K562 (cell line): ENCODE measurements around the gene RAD21L1. TPM values are rescaled to one million over a fixed set of nuclear protein-coding genes. Genes with fewer than 3 reads are reported as not detected.

Experiments
- CREBBP ChIP-seq: IDR thresholded peaks from one replicate; pipeline ENCODE4 v1.6.1; 2012; ENCODE audit warnings: low read depth, mild to moderate bottlenecking, control low read depth, inconsistent platforms, low read length
- CSDE1 ChIP-seq, 2 experiments: fragments of 450-650 bp; IDR thresholded peaks; 2 replicates each; pipeline ENCODE4 v1.6.1; 2016; ENCODE audit warnings: mild to moderate bottlenecking in 1 of 2
- DACH1 ChIP-seq: fragments of 450-650 bp; IDR thresholded peaks from 2 replicates; pipeline ENCODE4 v1.6.1; 2018; ENCODE audit not compliant: partially characterized antibody
- FOS ChIP-seq: IDR thresholded peaks from 3 replicates; pipeline ENCODE4 v1.6.1; 2011; ENCODE audit not compliant: insufficient read length; ENCODE audit errors: extremely low read depth
- FOXJ2 ChIP-seq: fragments of 200-800 bp; sonication (Bioruptor generic); IDR thresholded peaks from 2 replicates; pipeline ENCODE4 v1.6.1; 2016; ENCODE audit warnings: missing genetic modification characterization, missing compliant biosample characterization
- HIVEP1 ChIP-seq: fragments of 250-450 bp; sonication (Bioruptor Pico); IDR thresholded peaks from 2 replicates; pipeline ENCODE4 v1.4.0; 2020; ENCODE audit warnings: mild to moderate bottlenecking
- MEF2D ChIP-seq: conservative IDR thresholded peaks from 2 replicates; pipeline ENCODE4 v1.6.1; 2016; ENCODE audit warnings: low read depth, missing genetic modification characterization, missing compliant biosample characterization
- NEUROD1 ChIP-seq: fragments of 150-350 bp; IDR thresholded peaks from 2 replicates; pipeline ENCODE4 v1.6.1; 2014; ENCODE audit warnings: borderline replicate concordance, low read length, low read depth; ENCODE audit not compliant: partially characterized antibody
- PCBP1 ChIP-seq: fragments of 200-400 bp; formaldehyde crosslinking; IDR thresholded peaks from 2 replicates; pipeline ENCODE4 v1.6.1; 2018; ENCODE audit warnings: mild to moderate bottlenecking, low read depth, low read length; ENCODE audit not compliant: poor library complexity, severe bottlenecking
- WHSC1 ChIP-seq: IDR thresholded peaks from one replicate; pipeline ENCODE4 v1.6.1; 2012; ENCODE audit warnings: low read length, control low read depth, inconsistent platforms
- ZNF224 ChIP-seq: sonication (generic); formaldehyde crosslinking; IDR thresholded peaks from 2 replicates; pipeline ENCODE4 v1.8.0; 2022; ENCODE audit warnings: mild to moderate bottlenecking, missing genetic modification reagents
- polyA plus RNA-seq, 8 experiments: library from polyadenylated mRNA; depleted of rRNA in 4 of 8; stranded (reverse) in 5 of 8; unstranded in 3 of 8; fragments of >200 nt; fragmentation: Nextera tagmentation in 2 of 8; fragmentation: Illumina TruSeq in 1 of 8; extraction: Ambion mirVana in 2 of 8; extraction: Trizol in 1 of 8; gene quantifications; 2 replicates each; pipeline versions ENCODE4 v1.2.1 to v1.2.3, GENCODE V29; 2011 to 2014; ENCODE audit warnings: inconsistent platforms in 1 of 8, missing spikeins in 1 of 8
- total RNA-seq, 7 experiments: library from RNA; depleted of rRNA in 6 of 7; stranded (reverse); fragments of >200 nt in 6 of 7; fragmentation: Illumina TruSeq in 2 of 7; extraction: Trizol in 2 of 7; gene quantifications; 2 replicates each; pipeline versions ENCODE4 v1.2.1 to v1.2.3, GENCODE V29; 2011 to 2021; ENCODE audit warnings: low replicate concordance in 1 of 7
- TF ChIP-seq, protein P1 (sequence below): fragments of 450-650 bp; IDR thresholded peaks from 2 replicates; pipeline ENCODE4 v1.6.1; 2016; ENCODE audit warnings: mild to moderate bottlenecking
- TF ChIP-seq, protein P2 (sequence below): fragments of 450-650 bp; conservative IDR thresholded peaks from 2 replicates; pipeline ENCODE4 v1.6.1; 2016; ENCODE audit warnings: missing genetic modification characterization, low read depth, mild to moderate bottlenecking, missing compliant biosample characterization, moderate library complexity
- TF ChIP-seq, protein P3 (sequence below), 2 experiments: fragments of 450-650 bp in 1 of 2; sonication (generic) in 1 of 2; formaldehyde crosslinking in 1 of 2; IDR thresholded peaks in 1 of 2; conservative IDR thresholded peaks in 1 of 2; 2 replicates each; pipeline versions ENCODE4 v1.6.1 to v1.8.1; 2016 to 2023; ENCODE audit warnings: mild to moderate bottlenecking in 2 of 2, moderate library complexity in 2 of 2, inconsistent platforms in 1 of 2, missing genetic modification reagents in 1 of 2
- TF ChIP-seq, protein P4 (sequence below): IDR thresholded peaks from 2 replicates; pipeline ENCODE4 v1.6.1; 2012; ENCODE audit warnings: low read depth, low read length, improper control_type of control experiment, borderline replicate concordance
- TF ChIP-seq, protein P5 (sequence below), 3 experiments: IDR thresholded peaks in 2 of 3; conservative IDR thresholded peaks in 1 of 3; 2 replicates each; pipeline ENCODE4 v1.5.1; 2011 to 2012; ENCODE audit warnings: low read length in 3 of 3, mild to moderate bottlenecking in 3 of 3, control low read depth in 2 of 3, improper control_type of control experiment in 1 of 3, inconsistent platforms in 1 of 3, low read depth in 1 of 3, mixed read lengths in 1 of 3, moderate library complexity in 1 of 3; ENCODE audit not compliant: insufficient read depth in 2 of 3
- TF ChIP-seq, protein P6 (sequence below): fragments of 450-650 bp; IDR thresholded peaks from one replicate; pipeline ENCODE4 v1.6.1; 2018; ENCODE audit warnings: mild to moderate bottlenecking, moderate library complexity; ENCODE audit not compliant: partially characterized antibody

RAD21L1 gene
- total and polyA plus RNA-seq, 9 of the 15 experiments (the other 6 are each of a cell fraction or from before 2014, with no cell fraction given) = 0.17 to 1.7 (median 0.45) TPM; not detected in 1

DNA sequence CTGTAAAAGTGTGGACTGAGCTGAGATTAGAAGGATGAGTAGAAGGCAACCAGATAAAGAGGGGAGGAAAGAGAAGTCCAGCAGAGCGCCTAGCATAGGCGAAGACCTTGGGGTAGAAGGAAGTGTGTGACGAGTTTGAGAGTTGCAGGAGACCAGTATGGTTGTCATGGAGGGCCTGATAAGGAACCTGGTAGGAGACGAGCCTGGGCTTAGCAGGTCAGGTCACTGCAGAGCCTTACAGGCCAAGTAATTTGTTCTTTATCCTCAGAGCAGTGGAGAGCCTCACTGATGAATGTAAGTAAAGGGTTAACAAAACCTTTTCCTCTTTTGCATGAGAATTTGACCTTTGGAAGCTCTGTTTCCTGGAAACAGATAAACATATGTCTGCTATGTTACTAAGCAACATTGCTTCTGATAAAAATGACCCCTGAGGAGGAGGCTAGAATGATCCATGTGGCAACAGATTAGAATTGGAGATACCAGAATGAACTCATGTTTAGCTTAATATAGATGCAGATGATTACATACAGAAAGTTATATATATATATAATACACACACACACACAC is 38.2 kb upstream of the RAD21L1 start (continued):
- no peak for TF ChIP-seq PCBP1
- TF ChIP-seq FOXJ2 (tag) = peak; percentile 99
- TF ChIP-seq, protein P1, sequence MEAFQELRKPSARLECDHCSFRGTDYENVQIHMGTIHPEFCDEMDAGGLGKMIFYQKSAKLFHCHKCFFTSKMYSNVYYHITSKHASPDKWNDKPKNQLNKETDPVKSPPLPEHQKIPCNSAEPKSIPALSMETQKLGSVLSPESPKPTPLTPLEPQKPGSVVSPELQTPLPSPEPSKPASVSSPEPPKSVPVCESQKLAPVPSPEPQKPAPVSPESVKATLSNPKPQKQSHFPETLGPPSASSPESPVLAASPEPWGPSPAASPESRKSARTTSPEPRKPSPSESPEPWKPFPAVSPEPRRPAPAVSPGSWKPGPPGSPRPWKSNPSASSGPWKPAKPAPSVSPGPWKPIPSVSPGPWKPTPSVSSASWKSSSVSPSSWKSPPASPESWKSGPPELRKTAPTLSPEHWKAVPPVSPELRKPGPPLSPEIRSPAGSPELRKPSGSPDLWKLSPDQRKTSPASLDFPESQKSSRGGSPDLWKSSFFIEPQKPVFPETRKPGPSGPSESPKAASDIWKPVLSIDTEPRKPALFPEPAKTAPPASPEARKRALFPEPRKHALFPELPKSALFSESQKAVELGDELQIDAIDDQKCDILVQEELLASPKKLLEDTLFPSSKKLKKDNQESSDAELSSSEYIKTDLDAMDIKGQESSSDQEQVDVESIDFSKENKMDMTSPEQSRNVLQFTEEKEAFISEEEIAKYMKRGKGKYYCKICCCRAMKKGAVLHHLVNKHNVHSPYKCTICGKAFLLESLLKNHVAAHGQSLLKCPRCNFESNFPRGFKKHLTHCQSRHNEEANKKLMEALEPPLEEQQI = no peak; the same call in 1 of the 2 replicates
- TF ChIP-seq CREBBP = no peak
- TF ChIP-seq, protein P2, sequence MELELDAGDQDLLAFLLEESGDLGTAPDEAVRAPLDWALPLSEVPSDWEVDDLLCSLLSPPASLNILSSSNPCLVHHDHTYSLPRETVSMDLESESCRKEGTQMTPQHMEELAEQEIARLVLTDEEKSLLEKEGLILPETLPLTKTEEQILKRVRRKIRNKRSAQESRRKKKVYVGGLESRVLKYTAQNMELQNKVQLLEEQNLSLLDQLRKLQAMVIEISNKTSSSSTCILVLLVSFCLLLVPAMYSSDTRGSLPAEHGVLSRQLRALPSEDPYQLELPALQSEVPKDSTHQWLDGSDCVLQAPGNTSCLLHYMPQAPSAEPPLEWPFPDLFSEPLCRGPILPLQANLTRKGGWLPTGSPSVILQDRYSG (tag) = 0 out of 2 replicates have a peak, but pooled peaks have one; percentile 35
- TF ChIP-seq, protein P3, sequence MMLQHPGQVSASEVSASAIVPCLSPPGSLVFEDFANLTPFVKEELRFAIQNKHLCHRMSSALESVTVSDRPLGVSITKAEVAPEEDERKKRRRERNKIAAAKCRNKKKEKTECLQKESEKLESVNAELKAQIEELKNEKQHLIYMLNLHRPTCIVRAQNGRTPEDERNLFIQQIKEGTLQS (IDR thresholded peaks at IDR 0.05) = peak; percentile 11; the same call in 1 of the 2 replicates
- TF ChIP-seq, protein P3 (CRISPR knock-in tag; conservative IDR thresholded peaks at IDR 0.05) = no peak
- TF ChIP-seq, protein P4, sequence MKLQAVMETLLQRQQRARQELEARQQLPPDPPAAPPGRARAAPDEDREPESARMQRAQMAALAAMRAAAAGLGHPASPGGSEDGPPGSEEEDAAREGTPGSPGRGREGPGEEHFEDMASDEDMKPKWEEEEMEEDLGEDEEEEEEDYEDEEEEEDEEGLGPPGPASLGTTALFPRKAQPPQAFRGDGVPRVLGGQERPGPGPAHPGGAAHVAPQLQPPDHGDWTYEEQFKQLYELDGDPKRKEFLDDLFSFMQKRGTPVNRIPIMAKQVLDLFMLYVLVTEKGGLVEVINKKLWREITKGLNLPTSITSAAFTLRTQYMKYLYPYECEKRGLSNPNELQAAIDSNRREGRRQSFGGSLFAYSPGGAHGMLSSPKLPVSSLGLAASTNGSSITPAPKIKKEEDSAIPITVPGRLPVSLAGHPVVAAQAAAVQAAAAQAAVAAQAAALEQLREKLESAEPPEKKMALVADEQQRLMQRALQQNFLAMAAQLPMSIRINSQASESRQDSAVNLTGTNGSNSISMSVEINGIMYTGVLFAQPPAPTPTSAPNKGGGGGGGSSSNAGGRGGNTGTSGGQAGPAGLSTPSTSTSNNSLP = peak; percentile 89
- TF ChIP-seq, protein P5, sequence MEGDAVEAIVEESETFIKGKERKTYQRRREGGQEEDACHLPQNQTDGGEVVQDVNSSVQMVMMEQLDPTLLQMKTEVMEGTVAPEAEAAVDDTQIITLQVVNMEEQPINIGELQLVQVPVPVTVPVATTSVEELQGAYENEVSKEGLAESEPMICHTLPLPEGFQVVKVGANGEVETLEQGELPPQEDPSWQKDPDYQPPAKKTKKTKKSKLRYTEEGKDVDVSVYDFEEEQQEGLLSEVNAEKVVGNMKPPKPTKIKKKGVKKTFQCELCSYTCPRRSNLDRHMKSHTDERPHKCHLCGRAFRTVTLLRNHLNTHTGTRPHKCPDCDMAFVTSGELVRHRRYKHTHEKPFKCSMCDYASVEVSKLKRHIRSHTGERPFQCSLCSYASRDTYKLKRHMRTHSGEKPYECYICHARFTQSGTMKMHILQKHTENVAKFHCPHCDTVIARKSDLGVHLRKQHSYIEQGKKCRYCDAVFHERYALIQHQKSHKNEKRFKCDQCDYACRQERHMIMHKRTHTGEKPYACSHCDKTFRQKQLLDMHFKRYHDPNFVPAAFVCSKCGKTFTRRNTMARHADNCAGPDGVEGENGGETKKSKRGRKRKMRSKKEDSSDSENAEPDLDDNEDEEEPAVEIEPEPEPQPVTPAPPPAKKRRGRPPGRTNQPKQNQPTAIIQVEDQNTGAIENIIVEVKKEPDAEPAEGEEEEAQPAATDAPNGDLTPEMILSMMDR (IDR thresholded peaks at IDR 0.05 in 2 of 3, conservative IDR thresholded peaks at IDR 0.05 in 1 of 3; ENCODE audit: insufficient read depth in 2 of 3, low read depth in 1 of 3, low read length in 3 of 3) = no peak
- TF ChIP-seq HIVEP1 (CRISPR knock-in tag) = no peak
- no peak for TF ChIP-seq WHSC1
- TF ChIP-seq MEF2D (tag) = 0 out of 2 replicates have a peak, but pooled peaks have one; percentile 26
- no peak; a peak in 1 of 4 replicates for TF ChIP-seq CSDE1 (IDR thresholded peaks at IDR 0.05)
- TF ChIP-seq FOS = no peak
- no peak for TF ChIP-seq ZNF224 (CRISPR knock-in tag)
- no peak for TF ChIP-seq DACH1
- no peak for TF ChIP-seq NEUROD1
- TF ChIP-seq, protein P6, sequence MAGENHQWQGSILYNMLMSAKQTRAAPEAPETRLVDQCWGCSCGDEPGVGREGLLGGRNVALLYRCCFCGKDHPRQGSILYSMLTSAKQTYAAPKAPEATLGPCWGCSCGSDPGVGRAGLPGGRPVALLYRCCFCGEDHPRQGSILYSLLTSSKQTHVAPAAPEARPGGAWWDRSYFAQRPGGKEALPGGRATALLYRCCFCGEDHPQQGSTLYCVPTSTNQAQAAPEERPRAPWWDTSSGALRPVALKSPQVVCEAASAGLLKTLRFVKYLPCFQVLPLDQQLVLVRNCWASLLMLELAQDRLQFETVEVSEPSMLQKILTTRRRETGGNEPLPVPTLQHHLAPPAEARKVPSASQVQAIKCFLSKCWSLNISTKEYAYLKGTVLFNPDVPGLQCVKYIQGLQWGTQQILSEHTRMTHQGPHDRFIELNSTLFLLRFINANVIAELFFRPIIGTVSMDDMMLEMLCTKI = no peak
